GM10266 (cell line): ENCODE measurements around the gene TSC22D3.

Experiments
- DNase-seq: peaks from one replicate; pipeline ENCODE4 v3.0.0; 2012; ENCODE audit errors: extremely low spot score
- TF ChIP-seq, protein P1 (sequence below): IDR thresholded peaks from 2 replicates; pipeline ENCODE4 v1.5.1; 2012; ENCODE audit warnings: mild to moderate bottlenecking, low read depth; ENCODE audit not compliant: control insufficient read depth, insufficient read depth; ENCODE audit errors: missing control alignments

The TSC22D3 gene

DNA sequence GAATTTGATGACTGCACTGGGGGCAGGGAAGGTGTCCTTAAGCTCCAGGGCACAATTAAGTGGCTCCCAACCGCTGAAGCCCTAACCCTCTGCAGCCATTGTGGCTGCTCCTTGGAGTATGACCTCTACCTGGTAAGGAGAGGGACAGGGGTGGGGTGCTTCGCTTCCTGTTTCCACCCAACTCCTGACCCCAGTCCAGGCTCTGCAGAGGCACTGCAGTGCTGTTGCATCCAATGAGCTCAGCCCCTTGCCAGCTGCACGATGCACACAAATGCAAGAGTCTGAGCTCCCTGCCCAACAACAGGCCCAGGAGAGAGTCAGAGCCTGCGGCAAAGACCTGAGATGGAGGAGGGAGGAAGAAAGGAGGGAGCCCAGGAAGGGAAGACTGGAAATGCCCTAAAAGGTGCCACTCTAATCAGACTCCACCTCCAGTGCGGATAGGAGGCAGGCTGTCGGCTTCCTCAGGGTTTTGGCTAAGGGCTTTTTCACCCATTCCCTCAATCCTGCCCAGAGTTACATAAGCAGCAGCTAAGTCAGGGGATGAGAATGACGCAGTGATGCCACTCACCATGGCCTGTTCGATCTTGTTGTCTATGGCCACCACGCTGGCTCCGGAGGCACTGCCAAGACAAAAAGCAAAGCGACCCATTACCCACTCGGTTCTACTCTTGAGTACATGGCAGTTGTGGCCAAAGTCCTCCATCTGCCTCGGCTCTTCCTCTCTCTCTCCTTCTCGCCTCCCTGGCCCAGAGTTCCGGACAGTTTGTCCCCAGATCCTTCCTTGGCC is 60.1 kb downstream of the TSC22D3 start:
- no peak for DNase-seq
- TF ChIP-seq, protein P1, sequence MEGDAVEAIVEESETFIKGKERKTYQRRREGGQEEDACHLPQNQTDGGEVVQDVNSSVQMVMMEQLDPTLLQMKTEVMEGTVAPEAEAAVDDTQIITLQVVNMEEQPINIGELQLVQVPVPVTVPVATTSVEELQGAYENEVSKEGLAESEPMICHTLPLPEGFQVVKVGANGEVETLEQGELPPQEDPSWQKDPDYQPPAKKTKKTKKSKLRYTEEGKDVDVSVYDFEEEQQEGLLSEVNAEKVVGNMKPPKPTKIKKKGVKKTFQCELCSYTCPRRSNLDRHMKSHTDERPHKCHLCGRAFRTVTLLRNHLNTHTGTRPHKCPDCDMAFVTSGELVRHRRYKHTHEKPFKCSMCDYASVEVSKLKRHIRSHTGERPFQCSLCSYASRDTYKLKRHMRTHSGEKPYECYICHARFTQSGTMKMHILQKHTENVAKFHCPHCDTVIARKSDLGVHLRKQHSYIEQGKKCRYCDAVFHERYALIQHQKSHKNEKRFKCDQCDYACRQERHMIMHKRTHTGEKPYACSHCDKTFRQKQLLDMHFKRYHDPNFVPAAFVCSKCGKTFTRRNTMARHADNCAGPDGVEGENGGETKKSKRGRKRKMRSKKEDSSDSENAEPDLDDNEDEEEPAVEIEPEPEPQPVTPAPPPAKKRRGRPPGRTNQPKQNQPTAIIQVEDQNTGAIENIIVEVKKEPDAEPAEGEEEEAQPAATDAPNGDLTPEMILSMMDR, result no peak

DNA sequence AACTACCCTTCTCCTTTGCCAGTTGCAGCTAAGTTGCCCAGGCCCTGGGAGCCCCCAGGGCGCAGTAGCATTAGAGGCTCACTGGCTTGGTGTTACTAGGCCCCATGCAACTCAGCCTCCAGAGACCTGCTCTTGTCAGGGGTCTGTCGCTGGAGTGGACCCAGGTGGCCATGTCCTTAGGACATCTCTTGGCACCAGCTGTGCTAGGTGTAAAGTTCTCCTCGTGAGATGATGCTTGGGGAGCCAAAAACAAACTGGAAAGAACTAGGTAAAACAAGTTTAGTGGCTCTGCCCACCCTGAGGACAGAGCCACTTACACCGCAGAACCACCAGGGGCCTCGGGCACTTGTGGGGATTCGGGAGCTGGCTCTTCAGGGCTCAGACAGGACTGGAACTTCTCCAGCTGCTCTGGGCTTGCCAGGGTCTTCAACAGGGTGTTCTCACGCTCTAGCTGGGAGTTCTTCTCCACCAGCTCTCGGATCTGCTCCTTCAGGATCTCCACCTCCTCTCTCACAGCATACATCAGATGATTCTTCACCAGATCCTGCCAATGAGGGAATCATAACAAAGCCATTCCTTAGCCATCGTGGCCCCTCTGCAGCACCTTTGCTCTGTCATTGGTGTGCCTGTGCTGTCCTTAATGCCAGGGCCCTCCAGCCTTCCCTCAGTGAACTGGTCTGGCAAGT is 61.2 kb downstream of the TSC22D3 start:
- DNase-seq, result no peak
- TF ChIP-seq, protein P1, result no peak

DNA sequence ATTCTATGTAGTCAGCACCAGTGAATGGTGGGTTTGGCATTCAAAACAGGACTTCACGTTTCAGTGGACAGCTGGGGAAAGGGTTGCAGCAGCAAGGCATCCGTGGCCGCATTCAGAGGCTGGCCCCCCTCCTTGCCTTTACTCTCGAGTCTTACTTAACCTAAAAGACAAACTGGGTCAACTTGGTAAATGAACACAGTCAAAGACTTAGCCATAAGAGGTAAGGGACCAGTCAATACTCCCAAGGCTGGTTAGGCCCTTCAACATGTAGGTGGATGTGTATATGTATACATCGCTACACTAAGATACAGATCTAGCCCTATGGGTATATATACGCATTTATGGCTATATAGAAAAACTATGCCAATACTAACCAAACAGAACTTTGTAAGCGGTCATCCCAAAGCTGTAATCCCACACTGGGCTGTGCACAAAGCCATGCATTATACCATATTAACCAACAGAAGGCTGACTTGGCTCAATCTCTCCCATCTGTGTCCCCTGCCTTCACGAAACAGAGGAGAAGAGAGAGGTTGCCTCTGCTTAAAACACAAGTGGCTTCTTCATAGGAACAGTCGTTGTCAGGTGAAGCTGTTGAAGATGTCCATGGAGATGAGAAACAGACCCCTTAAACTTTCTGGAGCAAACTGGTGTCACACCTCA is 61.9 kb downstream of the TSC22D3 start:
- TF ChIP-seq, protein P1, result no peak
- no peak for DNase-seq

DNA sequence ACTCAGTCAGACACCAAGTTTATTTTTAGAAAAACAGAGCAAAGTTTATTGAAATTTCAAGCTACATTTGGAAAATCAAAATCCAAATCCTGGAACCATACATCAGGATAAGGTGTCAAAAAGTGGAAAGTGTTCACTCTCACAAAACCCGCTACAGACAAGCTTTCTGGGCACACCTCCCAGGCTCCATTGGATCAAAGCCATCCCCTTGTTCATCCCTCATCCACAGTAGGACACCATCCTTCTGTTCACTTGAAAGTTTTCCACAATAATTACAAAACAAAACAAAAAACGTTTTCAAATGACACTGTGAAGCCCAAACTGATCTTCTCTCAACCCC is 62.4 kb downstream of the TSC22D3 start:
- TF ChIP-seq, protein P1, result no peak
- no peak for DNase-seq

DNA sequence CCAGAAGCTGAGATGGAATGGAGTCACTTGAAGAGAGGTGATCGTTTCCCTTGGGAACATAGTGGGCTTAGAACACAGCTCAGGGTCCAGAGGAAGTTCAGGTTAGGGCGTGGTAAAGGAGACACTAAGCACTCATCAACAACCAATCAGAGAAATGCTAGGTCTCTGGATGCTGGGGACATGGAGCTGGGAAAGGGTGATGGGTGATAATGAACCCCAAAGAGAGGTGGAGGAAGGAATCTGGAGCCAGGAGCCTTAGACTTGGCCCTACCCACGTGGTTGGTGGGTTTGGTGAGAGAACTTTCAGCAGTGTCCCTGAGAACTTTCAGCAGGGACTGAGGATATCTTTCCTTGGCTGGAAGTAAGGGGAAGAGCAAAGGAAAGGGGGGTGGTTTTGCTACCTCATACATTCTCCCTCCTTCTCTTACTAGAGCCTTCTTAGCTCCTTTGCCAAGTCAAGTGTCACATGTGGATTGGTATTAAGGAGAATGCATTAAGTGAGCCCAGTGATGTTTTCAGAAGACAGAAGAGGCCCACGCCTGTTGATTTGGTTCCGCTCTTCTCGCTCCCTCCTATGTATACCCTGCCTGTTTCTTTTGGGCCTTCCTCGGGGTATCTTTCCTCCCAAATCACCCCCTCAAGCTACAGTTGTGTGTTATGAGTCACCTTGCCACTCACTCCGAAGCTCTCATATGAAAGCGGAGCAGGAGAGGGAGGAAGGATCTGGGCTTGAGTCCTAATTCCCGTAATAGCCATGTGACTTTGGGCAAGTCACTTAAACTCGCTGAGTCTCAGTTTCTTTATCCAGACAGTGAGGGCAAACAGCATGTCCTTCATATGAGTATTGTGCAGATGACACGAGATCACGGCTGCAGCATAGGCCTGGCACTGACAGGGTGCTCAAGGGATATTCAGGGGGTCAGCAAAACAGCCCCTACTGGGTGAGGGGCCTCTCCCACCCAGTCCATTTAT is 63.1 kb downstream of the TSC22D3 start:
- TF ChIP-seq, protein P1, result no peak

DNA sequence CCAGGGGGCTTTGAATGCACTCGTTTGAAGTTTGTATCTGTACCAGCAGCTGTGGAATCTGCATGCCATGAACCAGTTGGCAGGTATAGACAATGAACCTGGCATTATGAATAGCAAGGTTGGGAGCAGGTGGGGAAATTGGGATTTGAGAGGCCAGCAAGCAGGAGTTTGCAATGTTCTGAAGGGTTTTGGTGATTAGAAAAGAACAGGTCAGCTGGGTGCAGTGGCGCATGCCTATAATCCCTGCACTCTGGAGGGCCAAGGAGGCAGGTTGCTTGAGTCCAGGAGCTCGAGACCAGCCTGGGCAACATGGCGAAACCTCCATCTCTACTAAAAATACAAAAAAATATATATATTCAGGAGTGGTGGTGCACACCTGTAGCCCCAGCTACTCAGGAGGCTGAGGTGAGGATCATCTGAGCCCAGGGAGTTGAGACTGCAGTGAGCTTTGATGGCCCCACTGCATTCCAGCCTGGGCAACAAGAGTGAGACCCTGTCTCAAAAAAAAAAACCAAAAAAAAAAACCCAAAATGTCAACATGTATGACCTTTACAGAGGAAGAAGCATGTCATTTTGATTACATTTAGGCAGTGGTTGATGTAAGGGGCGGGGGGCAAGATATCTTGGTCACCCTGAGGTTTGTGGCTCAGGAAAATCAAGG is 63.9 kb downstream of the TSC22D3 start:
- TF ChIP-seq, protein P1, result no peak
- no peak for DNase-seq

More for the DNA sequence above, 63.1 kb downstream of the TSC22D3 start:
- DNase-seq, result no peak
